B cell (primary cell): ENCODE measurements around the gene FMNL2.

ENCODE experiments used
- EZH2 ChIP-seq: IDR thresholded peaks from 2 replicates; pipeline ENCODE4 v1.6.1; 2012; ENCODE audit warnings: borderline replicate concordance, low read depth, mild to moderate bottlenecking, moderate library complexity, low read length; ENCODE audit not compliant: insufficient read depth, poor library complexity, severe bottlenecking
- TF ChIP-seq, protein P1 (sequence below): fragments of 200-600 bp; IDR thresholded peaks from one replicate; pipeline ENCODE4 v1.8.0; 2022; ENCODE audit warnings: antibody characterized with exemption, mild to moderate bottlenecking

DNA sequence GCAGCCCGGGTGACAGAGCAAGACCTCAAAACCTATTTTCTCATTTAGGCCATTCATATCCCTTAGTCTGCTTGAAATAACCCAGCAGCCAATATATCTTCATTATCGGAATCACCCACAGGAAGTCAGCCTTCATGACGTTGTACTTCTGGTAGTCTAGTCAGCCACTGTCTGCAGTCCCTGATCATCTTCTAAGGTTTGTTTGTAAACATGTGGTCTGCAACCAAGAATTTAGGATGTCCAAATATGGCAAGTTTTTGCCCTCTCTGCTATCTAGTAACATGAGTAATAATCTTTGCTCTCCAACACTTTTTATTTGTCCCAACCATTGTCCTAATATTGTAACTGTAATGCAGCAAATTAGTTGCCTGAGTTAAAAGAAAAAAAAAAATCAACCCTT, 289.8 kb downstream of the FMNL2 start:
- TF ChIP-seq, protein P1, sequence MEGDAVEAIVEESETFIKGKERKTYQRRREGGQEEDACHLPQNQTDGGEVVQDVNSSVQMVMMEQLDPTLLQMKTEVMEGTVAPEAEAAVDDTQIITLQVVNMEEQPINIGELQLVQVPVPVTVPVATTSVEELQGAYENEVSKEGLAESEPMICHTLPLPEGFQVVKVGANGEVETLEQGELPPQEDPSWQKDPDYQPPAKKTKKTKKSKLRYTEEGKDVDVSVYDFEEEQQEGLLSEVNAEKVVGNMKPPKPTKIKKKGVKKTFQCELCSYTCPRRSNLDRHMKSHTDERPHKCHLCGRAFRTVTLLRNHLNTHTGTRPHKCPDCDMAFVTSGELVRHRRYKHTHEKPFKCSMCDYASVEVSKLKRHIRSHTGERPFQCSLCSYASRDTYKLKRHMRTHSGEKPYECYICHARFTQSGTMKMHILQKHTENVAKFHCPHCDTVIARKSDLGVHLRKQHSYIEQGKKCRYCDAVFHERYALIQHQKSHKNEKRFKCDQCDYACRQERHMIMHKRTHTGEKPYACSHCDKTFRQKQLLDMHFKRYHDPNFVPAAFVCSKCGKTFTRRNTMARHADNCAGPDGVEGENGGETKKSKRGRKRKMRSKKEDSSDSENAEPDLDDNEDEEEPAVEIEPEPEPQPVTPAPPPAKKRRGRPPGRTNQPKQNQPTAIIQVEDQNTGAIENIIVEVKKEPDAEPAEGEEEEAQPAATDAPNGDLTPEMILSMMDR, result no peak
- no peak for TF ChIP-seq EZH2
